ENCODE results near the gene CHMP5. TPM values are rescaled to one million over a fixed set of nuclear protein-coding genes. Genes with fewer than 3 reads are reported as not detected.
A peak's percentile ranks its signal among the peaks of the same experiment; 100 is the strongest.

CHMP5 gene
- polyA plus RNA-seq, 2 of the 4 experiments (the other 2 are of a cell fraction): 108 to 187 TPM

DNA sequence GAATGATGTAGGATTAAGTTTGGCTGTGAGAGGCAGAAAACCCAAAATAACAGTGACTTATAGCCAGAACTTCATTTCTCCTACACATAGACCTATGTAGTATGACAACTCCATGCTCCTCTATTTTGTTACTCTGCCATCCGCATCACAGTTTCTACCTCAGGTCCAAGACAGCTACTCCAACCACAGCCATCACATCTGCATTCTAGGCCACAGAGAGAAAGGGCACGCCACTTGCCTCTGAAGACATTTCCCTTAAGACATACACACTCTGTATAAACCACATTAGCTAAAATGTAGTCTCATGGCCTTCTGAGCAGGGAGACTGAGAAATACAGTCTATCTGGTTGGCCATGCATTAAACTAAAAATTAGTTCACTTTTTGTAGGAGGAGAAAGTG, 14.9 kb upstream of the CHMP5 start:
- no peaks in the 10 kb centered on the region for H3K9me3 ChIP-seq
- H3K4me2 ChIP-seq: no peak overlapping the region
- TF ChIP-seq POLR2AphosphoS2 (conservative IDR thresholded peaks at IDR 0.05; ENCODE audit: low read length): 0 out of 2 replicates have a peak, but pooled peaks have one; percentile 12
- TF ChIP-seq TP53 (CRISPR knock-in tag; IDR thresholded peaks at IDR 0.05): no peak
- ChIA-PET CTCF (interaction anchor here (1.3 to 3.1 kb wide), 2 partner anchors 10 to 13 kb away, joined by 10 to 16 read pairs; partner anchors contain the start of genes BAG1, CHMP5 and SPINK4), POLR2A (no interaction called here)
- H3K27ac ChIP-seq: peak overlapping the region; percentile 26 to 46; a peak in 3 of 6 replicates
- DNase-seq (ENCODE audit: low read depth in 1 of 2, low spot score in 1 of 2): no peak
- FAIRE-seq: no peak
- WGBS (ENCODE audit: missing lambda C conversion rate): 93% methylated on average over 2 of the region's 2 CpGs
- H3K4me3 ChIP-seq: no peak overlapping the region
- H3K4me1 ChIP-seq: peaks cover 20% of the 10 kb centered on the region; the same call in 2 of the 3 replicates
- ATAC-seq: no peak; a peak in 3 of 6 replicates

- TF ChIP-seq POLR2AphosphoS2 (conservative IDR thresholded peaks at IDR 0.05; ENCODE audit: low read length): 0 out of 2 replicates have a peak, but pooled peaks have one; percentile 38
- TF ChIP-seq, protein P1, sequence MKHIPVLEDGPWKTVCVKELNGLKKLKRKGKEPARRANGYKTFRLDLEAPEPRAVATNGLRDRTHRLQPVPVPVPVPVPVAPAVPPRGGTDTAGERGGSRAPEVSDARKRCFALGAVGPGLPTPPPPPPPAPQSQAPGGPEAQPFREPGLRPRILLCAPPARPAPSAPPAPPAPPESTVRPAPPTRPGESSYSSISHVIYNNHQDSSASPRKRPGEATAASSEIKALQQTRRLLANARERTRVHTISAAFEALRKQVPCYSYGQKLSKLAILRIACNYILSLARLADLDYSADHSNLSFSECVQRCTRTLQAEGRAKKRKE (CRISPR knock-in tag; IDR thresholded peaks at IDR 0.05; ENCODE audit: low read depth): no peak
- TF ChIP-seq, protein P2, sequence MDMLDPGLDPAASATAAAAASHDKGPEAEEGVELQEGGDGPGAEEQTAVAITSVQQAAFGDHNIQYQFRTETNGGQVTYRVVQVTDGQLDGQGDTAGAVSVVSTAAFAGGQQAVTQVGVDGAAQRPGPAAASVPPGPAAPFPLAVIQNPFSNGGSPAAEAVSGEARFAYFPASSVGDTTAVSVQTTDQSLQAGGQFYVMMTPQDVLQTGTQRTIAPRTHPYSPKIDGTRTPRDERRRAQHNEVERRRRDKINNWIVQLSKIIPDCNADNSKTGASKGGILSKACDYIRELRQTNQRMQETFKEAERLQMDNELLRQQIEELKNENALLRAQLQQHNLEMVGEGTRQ (IDR thresholded peaks at IDR 0.05): 0 out of 2 replicates have a peak, but pooled peaks have one; percentile 30
- ChIA-PET POLR2A (no interaction called here), CTCF (interaction anchor here (1.3 to 3.1 kb wide), 2 partner anchors 11 to 13 kb away, joined by 10 to 16 read pairs; partner anchors contain the start of genes BAG1, CHMP5 and SPINK4)
- Histone ChIP-seq H3K4me2 (no peak overlapping the region), H3K9me3 (no peaks in the 10 kb centered on the region), H3K27ac (peak overlapping the region; percentile 26 to 41; a peak in 3 of 6 replicates), H3K4me1 (peaks cover 20% of the 10 kb centered on the region; the same call in 2 of the 3 replicates), H3K4me3 (no peak overlapping the region)
- ATAC-seq: peak; percentile 22 to 35; a peak in 4 of 6 replicates
- no peak for FAIRE-seq
- 63% methylated on average over 1 of the region's 1 CpG for WGBS (ENCODE audit: missing lambda C conversion rate)
- DNase-seq (ENCODE audit: low read depth in 1 of 2, low spot score in 1 of 2): no peak
Observed at GRCh38 chr9:33250458-33250995, 14.3 kb upstream of the CHMP5 start.

- Histone ChIP-seq H3K4me3 (no peak overlapping the region), H3K9me3 (no peaks in the 10 kb centered on the region), H3K4me1 (peaks cover 46% of the 10 kb centered on the region), H3K4me2 (no peak overlapping the region), H3K27ac (no peak overlapping the region)
- DNase-seq (ENCODE audit: low read depth in 1 of 2, low spot score in 1 of 2): no peak
- POLR2A ChIA-PET: interaction anchor here (0.6 kb wide), 1 partner anchor 201 kb away, joined by 6 read pairs; no protein-coding TSS in a partner anchor
- WGBS (ENCODE audit: missing lambda C conversion rate): 86% methylated on average over 4 of the region's 4 CpGs
- ATAC-seq: no peak
- CTCF ChIA-PET: interaction anchor here (0.6 to 3.2 kb wide), 6 partner anchors 10 to 212 kb away, joined by 3 to 12 read pairs (median 3); partner anchors contain the start of genes BAG1 and CHMP5
- no peak for FAIRE-seq
- TF ChIP-seq HOXA7 (CRISPR knock-in tag; IDR thresholded peaks at IDR 0.05) (0 out of 2 replicates have a peak, but pooled peaks have one; percentile 47), FOXS1 (CRISPR knock-in tag; IDR thresholded peaks at IDR 0.05) (no peak)
Observed at GRCh38 chr9:33254211-33254610, 10.6 kb upstream of the CHMP5 start.

GRCh38 chr9:33255014-33255413, 9.8 kb upstream of the CHMP5 start:
- H3K4me3 ChIP-seq: no peak overlapping the region
- peak overlapping the region in 1 of 2 experiments; percentile 8; a peak in 1 of 6 replicates for H3K27ac ChIP-seq
- H3K9me3 ChIP-seq: no peaks in the 10 kb centered on the region
- peaks cover 38% of the 10 kb centered on the region for H3K4me1 ChIP-seq
- DNase-seq (ENCODE audit: low read depth in 1 of 2, low spot score in 1 of 2): no peak
- FAIRE-seq: no peak
- WGBS (ENCODE audit: missing lambda C conversion rate): 90% methylated on average over 8 of the region's 8 CpGs
- H3K4me2 ChIP-seq: no peak overlapping the region
- peak in 1 of 2 experiments; percentile 10; a peak in 2 of 6 replicates for ATAC-seq
- ChIA-PET CTCF (interaction anchor here (0.9 to 3.2 kb wide), 3 partner anchors 9 to 26 kb away, joined by 3 to 12 read pairs (median 3); partner anchors contain the start of genes BAG1 and CHMP5), POLR2A (no interaction called here)
- TF ChIP-seq CHD2 (IDR thresholded peaks at IDR 0.05; ENCODE audit: low read length, partially characterized antibody): no peak
- TF ChIP-seq FOSL2 (IDR thresholded peaks at IDR 0.05): no peak
- TF ChIP-seq FOSL2 (CRISPR knock-in tag; IDR thresholded peaks at IDR 0.05): no peak
- no peak for TF ChIP-seq SREBF2 (IDR thresholded peaks at IDR 0.05)
- no peak for TF ChIP-seq RNF2 (IDR thresholded peaks at IDR 0.05; ENCODE audit: borderline replicate concordance, low read depth)
- no peak for TF ChIP-seq RFX5 (IDR thresholded peaks at IDR 0.05)
- no peak for TF ChIP-seq HEYL (CRISPR knock-in tag; IDR thresholded peaks at IDR 0.05)
- TF ChIP-seq POLR2A (IDR thresholded peaks at IDR 0.05; ENCODE audit: low read length): no peak
- no peak for TF ChIP-seq NPAS2 (CRISPR knock-in tag; IDR thresholded peaks at IDR 0.05; ENCODE audit: borderline replicate concordance)
- TF ChIP-seq, protein P3, sequence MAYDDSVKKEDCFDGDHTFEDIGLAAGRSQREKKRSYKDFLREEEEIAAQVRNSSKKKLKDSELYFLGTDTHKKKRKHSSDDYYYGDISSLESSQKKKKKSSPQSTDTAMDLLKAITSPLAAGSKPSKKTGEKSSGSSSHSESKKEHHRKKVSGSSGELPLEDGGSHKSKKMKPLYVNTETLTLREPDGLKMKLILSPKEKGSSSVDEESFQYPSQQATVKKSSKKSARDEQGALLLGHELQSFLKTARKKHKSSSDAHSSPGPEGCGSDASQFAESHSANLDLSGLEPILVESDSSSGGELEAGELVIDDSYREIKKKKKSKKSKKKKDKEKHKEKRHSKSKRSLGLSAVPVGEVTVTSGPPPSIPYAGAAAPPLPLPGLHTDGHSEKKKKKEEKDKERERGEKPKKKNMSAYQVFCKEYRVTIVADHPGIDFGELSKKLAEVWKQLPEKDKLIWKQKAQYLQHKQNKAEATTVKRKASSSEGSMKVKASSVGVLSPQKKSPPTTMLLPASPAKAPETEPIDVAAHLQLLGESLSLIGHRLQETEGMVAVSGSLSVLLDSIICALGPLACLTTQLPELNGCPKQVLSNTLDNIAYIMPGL (CRISPR knock-in tag; IDR thresholded peaks at IDR 0.05; ENCODE audit: borderline replicate concordance): no peak
- no peak for TF ChIP-seq CHD4 (IDR thresholded peaks at IDR 0.05; ENCODE audit: borderline replicate concordance)
- no peak for TF ChIP-seq REST (IDR thresholded peaks at IDR 0.05)
- TF ChIP-seq, protein P2 (IDR thresholded peaks at IDR 0.05): no peak
- no peak for TF ChIP-seq HOXB5 (CRISPR knock-in tag; IDR thresholded peaks at IDR 0.05)
- no peak for TF ChIP-seq CBX8 (IDR thresholded peaks at IDR 0.05)
